SK-N-SH (cell line): ENCODE results near the gene SNRPA1. TPM values are rescaled to one million over a fixed set of nuclear protein-coding genes. Genes with fewer than 3 reads are reported as not detected.
A peak's percentile ranks its signal among the peaks of the same experiment; 100 is the strongest.

Source experiments
- CTCF ChIA-PET: fragments of 300-600, 350-600 bp; formaldehyde crosslinking; extraction: SDS; loops from one replicate; lab custom pipeline; 2021; lab: Yijun Ruan, JAX
- POLR2A ChIA-PET: fragments of 350-600 bp; sonication (Branson Sonifier 250); formaldehyde crosslinking; extraction: SDS; loops from one replicate; lab custom pipeline; 2020; ENCODE audit warnings: antibody characterized with exemption, inconsistent platforms; lab: Yijun Ruan, JAX
- DNase-seq: peaks from one replicate; pipeline ENCODE4 v3.0.0; 2012
- H2AFZ ChIP-seq: fragments of 200-600 bp; sonication (generic); 2 replicates; pipeline ENCODE4 v1.8.1; 2016; ENCODE audit warnings: antibody characterized with exemption, mild to moderate bottlenecking, low read depth
- H3F3A ChIP-seq: fragments of 200-600 bp; sonication (generic); replicated peaks from 2 replicates; pipeline ENCODE3; 2016; ENCODE audit warnings: antibody characterized with exemption, mild to moderate bottlenecking; ENCODE audit not compliant: insufficient read depth
- H3K27ac ChIP-seq, 2 experiments: fragments of 200-500 bp in 1 of 2; fragments of 200-600 bp in 1 of 2; sonication (Bioruptor generic) in 1 of 2; sonication (generic), shearing (Covaris generic) in 1 of 2; 2 replicates each; pipeline versions ENCODE4 v1.5.1 to v1.6.1; 2014 to 2016; ENCODE audit warnings: low read depth in 2 of 2, inconsistent platforms in 1 of 2, low read length in 1 of 2, mild to moderate bottlenecking in 1 of 2, mixed read lengths in 1 of 2
- H3K27me3 ChIP-seq: fragments of 200-600 bp; sonication (generic), shearing (Covaris generic); 2 replicates; pipeline ENCODE4 v1.6.1; 2016; ENCODE audit warnings: mixed run types; ENCODE audit not compliant: insufficient read depth
- H3K36me3 ChIP-seq, 2 experiments: fragments of 200-500 bp in 1 of 2; fragments of 200-600 bp in 1 of 2; sonication (Bioruptor generic) in 1 of 2; sonication (generic) in 1 of 2; replicated peaks in 1 of 2; 2 replicates each; pipeline versions ENCODE3 to v1.5.1; 2014 to 2016; ENCODE audit warnings: low read length in 1 of 2, mild to moderate bottlenecking in 1 of 2; ENCODE audit not compliant: insufficient read depth in 2 of 2, control insufficient read depth in 1 of 2
- H3K4me1 ChIP-seq, 2 experiments: fragments of 200-500 bp in 1 of 2; fragments of 200-600 bp in 1 of 2; sonication (Bioruptor generic) in 1 of 2; sonication (generic), shearing (Covaris generic) in 1 of 2; 2 replicates each; pipeline versions ENCODE4 v1.5.1 to v1.6.1; 2014 to 2016; ENCODE audit warnings: low read depth in 1 of 2, low read length in 1 of 2, mixed run types in 1 of 2; ENCODE audit not compliant: insufficient read depth in 2 of 2, control insufficient read depth in 1 of 2
- H3K4me2 ChIP-seq: fragments of 200-600 bp; sonication (generic), shearing (Covaris generic); 2 replicates; pipeline ENCODE4 v1.6.1; 2017; ENCODE audit warnings: mixed run types
- H3K4me3 ChIP-seq, 2 experiments: fragments of 200-500 bp in 1 of 2; fragments of 200-600 bp in 1 of 2; sonication (Bioruptor generic) in 1 of 2; sonication (generic), shearing (Covaris generic) in 1 of 2; 2 replicates each; pipeline versions ENCODE4 v1.5.1 to v1.8.1; 2014 to 2016; ENCODE audit warnings: low read depth in 2 of 2, inconsistent platforms in 1 of 2, low read length in 1 of 2, mild to moderate bottlenecking in 1 of 2, mixed read lengths in 1 of 2, moderate library complexity in 1 of 2
- H3K79me2 ChIP-seq: fragments of 200-600 bp; sonication (generic); 2 replicates; pipeline ENCODE4 v1.8.1; 2017; ENCODE audit warnings: mild to moderate bottlenecking; ENCODE audit not compliant: insufficient read depth
- H3K9ac ChIP-seq: fragments of 200-600 bp; sonication (generic); 2 replicates; pipeline ENCODE4 v1.6.1; 2017; ENCODE audit warnings: mixed run types
- H3K9me2 ChIP-seq: fragments of 200-600 bp; sonication (generic); 2 replicates; pipeline ENCODE4 v1.6.1; 2017; ENCODE audit warnings: mixed run types
- H3K9me3 ChIP-seq: fragments of 200-600 bp; sonication (generic); 2 replicates; pipeline ENCODE4 v1.6.1; 2017; ENCODE audit warnings: mixed run types, mild to moderate bottlenecking, moderate library complexity
- H4K20me1 ChIP-seq: fragments of 200-600 bp; sonication (generic); 2 replicates; pipeline ENCODE4 v1.6.1; 2017; ENCODE audit warnings: mild to moderate bottlenecking, mixed run types; ENCODE audit not compliant: insufficient read depth
- CHD2 ChIP-seq: fragments of 150-350 bp; IDR thresholded peaks from 2 replicates; pipeline ENCODE4 v1.6.1; 2018; ENCODE audit warnings: low read length; ENCODE audit not compliant: partially characterized antibody
- EP300 ChIP-seq, 2 experiments: IDR thresholded peaks; 2 replicates each; pipeline versions ENCODE4 v1.4.0 to v1.6.1; 2012; ENCODE audit warnings: borderline replicate concordance in 1 of 2, low read depth in 1 of 2, low read length in 1 of 2
- FOSL2 ChIP-seq: IDR thresholded peaks from 2 replicates; pipeline ENCODE4 v1.4.0; 2012; ENCODE audit warnings: low read depth, mild to moderate bottlenecking, moderate library complexity, borderline replicate concordance
- GABPA ChIP-seq: IDR thresholded peaks from 2 replicates; pipeline ENCODE4 v1.4.0; 2012; ENCODE audit warnings: low read depth, mild to moderate bottlenecking
- IRF3 ChIP-seq: fragments of 150-350 bp; IDR thresholded peaks from 2 replicates; pipeline ENCODE4 v1.6.1; 2016; ENCODE audit warnings: mild to moderate bottlenecking, low read depth, low read length
- JUND ChIP-seq: IDR thresholded peaks from 2 replicates; pipeline ENCODE4 v1.4.0; 2012
- MEF2A ChIP-seq: IDR thresholded peaks from 2 replicates; pipeline ENCODE4 v1.4.0; 2012; ENCODE audit warnings: low read depth, borderline replicate concordance
- NRF1 ChIP-seq: IDR thresholded peaks from 2 replicates; pipeline ENCODE4 v1.6.1; 2012; ENCODE audit warnings: low read depth, mild to moderate bottlenecking, low read length
- PBX3 ChIP-seq: IDR thresholded peaks from 2 replicates; pipeline ENCODE4; 2012
- RAD21 ChIP-seq: IDR thresholded peaks from 2 replicates; pipeline ENCODE4 v1.6.1; 2012; ENCODE audit warnings: mild to moderate bottlenecking, low read length
- TAF1 ChIP-seq: IDR thresholded peaks from 2 replicates; pipeline ENCODE4 v1.6.1; 2012; ENCODE audit warnings: low read depth, mild to moderate bottlenecking, low read length, moderate library complexity, borderline replicate concordance
- TEAD4 ChIP-seq: IDR thresholded peaks from 2 replicates; pipeline ENCODE4 v1.4.0; 2012; ENCODE audit warnings: mild to moderate bottlenecking, borderline replicate concordance; ENCODE audit not compliant: insufficient read depth
- YY1 ChIP-seq: IDR thresholded peaks from 2 replicates; pipeline ENCODE4 v1.4.0; 2012; ENCODE audit warnings: low read depth, mild to moderate bottlenecking
- WGBS: methylation state at CpG from one replicate; pipeline ENCODE4 v1.1.6; 2017; ENCODE audit warnings: low lambda C conversion rate; 5-methylcytosine and 5-hydroxymethylcytosine counted together
- polyA plus RNA-seq, 3 experiments: library from polyadenylated mRNA; depleted of rRNA; stranded (reverse); fragments of >200 nt; gene quantifications; 2 replicates each; pipeline ENCODE4 v1.2.3, GENCODE V29; 2012
- TF ChIP-seq, protein P1 (sequence below): IDR thresholded peaks from 2 replicates; pipeline ENCODE4 v1.4.0; 2012; ENCODE audit warnings: low read depth

The SNRPA1 gene
- polyA plus RNA-seq, 1 of the 3 experiments (the other 2 are of a cell fraction): 62.3 TPM

GRCh38 chr15:101308604-101309435 is 13.8 kb upstream of the SNRPA1 start:
- ChIA-PET POLR2A (no interaction called here), CTCF (interaction anchor here (0.9 to 10.4 kb wide), 2 partner anchors 193 to 332 kb away, joined by 3 to 125 read pairs; no protein-coding TSS in a partner anchor)
- peak; percentile 12 for DNase-seq
- Histone ChIP-seq H3K36me3 (no peaks in the 10 kb centered on the region), H3K9ac (no peak overlapping the region), H3K9me2 (no peaks in the 10 kb centered on the region), H3K79me2 (no peaks in the 10 kb centered on the region), H3K4me1 (no peaks in the 10 kb centered on the region; a peak in 1 of 4 replicates), H3K4me3 (no peak overlapping the region), H4K20me1 (no peaks in the 10 kb centered on the region), H3K9me3 (no peaks in the 10 kb centered on the region), H3F3A (no peaks in the 10 kb centered on the region), H2AFZ (no peak overlapping the region), H3K27ac (no peak overlapping the region), H3K4me2 (no peak overlapping the region), H3K27me3 (no peaks in the 10 kb centered on the region)
- 74% methylated on average over 13 of the region's 20 CpGs for WGBS
- TF ChIP-seq TEAD4: no peak
- no peak for TF ChIP-seq CHD2
- no peak for TF ChIP-seq TAF1
- no peak for TF ChIP-seq EP300 (IDR thresholded peaks at IDR 0.05; ENCODE audit: borderline replicate concordance in 1 of 2, low read depth in 1 of 2, low read length in 1 of 2)
- no peak for TF ChIP-seq PBX3
- no peak for TF ChIP-seq MEF2A
- no peak for TF ChIP-seq RAD21
- TF ChIP-seq, protein P1, sequence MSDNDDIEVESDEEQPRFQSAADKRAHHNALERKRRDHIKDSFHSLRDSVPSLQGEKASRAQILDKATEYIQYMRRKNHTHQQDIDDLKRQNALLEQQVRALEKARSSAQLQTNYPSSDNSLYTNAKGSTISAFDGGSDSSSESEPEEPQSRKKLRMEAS: no peak
- TF ChIP-seq NRF1: no peak
- no peak for TF ChIP-seq YY1
- no peak for TF ChIP-seq GABPA
- no peak for TF ChIP-seq IRF3
- no peak for TF ChIP-seq JUND
- no peak for TF ChIP-seq FOSL2
